HEK293 (cell line): Measurements from ENCODE around the gene CDH23.

ENCODE experiments used
- CTCF ChIA-PET: fragments of 350-600 bp; formaldehyde crosslinking; extraction: SDS; loops from one replicate; lab custom pipeline; 2021; ENCODE audit warnings: antibody characterized with exemption; lab: Yijun Ruan, JAX
- POLR2A ChIA-PET: fragments of 300-600 bp; formaldehyde crosslinking; extraction: SDS; loops from one replicate; lab custom pipeline; 2020; ENCODE audit warnings: antibody characterized with exemption, inconsistent platforms; lab: Yijun Ruan, JAX
- H3K27ac ChIP-seq: fragments of 200-500 bp; sonication (Bioruptor generic); 2 replicates; pipeline ENCODE4 v1.5.1; 2014; ENCODE audit warnings: low read depth, low read length, control low read depth, inconsistent platforms; ENCODE audit errors: extremely low read depth
- H3K36me3 ChIP-seq, 2 experiments: fragments of 200-500 bp in 1 of 2; sonication (Bioruptor generic) in 1 of 2; 1 replicate in 1 of 2; 2 replicates in 1 of 2; pipeline ENCODE4 v1.5.1; 2014 to 2017; ENCODE audit warnings: inconsistent platforms in 2 of 2, low read length in 2 of 2; ENCODE audit not compliant: control insufficient read depth in 2 of 2, insufficient read depth in 1 of 2
- H3K4me1 ChIP-seq: fragments of 200-500 bp; sonication (Bioruptor generic); 2 replicates; pipeline ENCODE4 v1.5.1; 2014; ENCODE audit warnings: mild to moderate bottlenecking, low read length, inconsistent platforms; ENCODE audit not compliant: control insufficient read depth, insufficient read depth
- H3K4me3 ChIP-seq: 2 replicates; pipeline ENCODE4 v1.5.1; 2011; ENCODE audit warnings: low read depth, mild to moderate bottlenecking, control low read depth, low read length, moderate library complexity
- H3K9me3 ChIP-seq: fragments of 200-500 bp; sonication (Bioruptor generic); 2 replicates; pipeline ENCODE4 v1.5.1; 2014; ENCODE audit warnings: low read depth, low read length, inconsistent platforms; ENCODE audit not compliant: control insufficient read depth, insufficient read depth
- BCL11B ChIP-seq: fragments of 450-650 bp; formaldehyde crosslinking; IDR thresholded peaks from 2 replicates; pipeline ENCODE4 v1.5.1; 2016; ENCODE audit warnings: low read depth, missing biosample characterization, missing genetic modification characterization
- EGR2 ChIP-seq: fragments of 450-650 bp; formaldehyde crosslinking; IDR thresholded peaks from 2 replicates; pipeline ENCODE4 v1.5.1; 2016; ENCODE audit warnings: low read depth, missing biosample characterization, missing genetic modification characterization
- GLI2 ChIP-seq: fragments of 450-650 bp; formaldehyde crosslinking; IDR thresholded peaks from 2 replicates; pipeline ENCODE4; 2017; ENCODE audit warnings: missing biosample characterization, missing genetic modification characterization, low read depth, borderline replicate concordance
- IKZF3 ChIP-seq: fragments of 450-650 bp; IDR thresholded peaks from 2 replicates; pipeline ENCODE4 v1.5.0; 2018; ENCODE audit warnings: missing biosample characterization, mild to moderate bottlenecking, missing genetic modification characterization, moderate library complexity
- KLF8 ChIP-seq: fragments of 450-650 bp; formaldehyde crosslinking; IDR thresholded peaks from 2 replicates; pipeline ENCODE4 v1.5.1; 2016; ENCODE audit warnings: missing biosample characterization, missing genetic modification characterization
- MEIS1 ChIP-seq: sonication (generic); formaldehyde crosslinking; IDR thresholded peaks from 2 replicates; pipeline ENCODE4 v1.8.1; 2022; ENCODE audit warnings: missing genetic modification reagents, mild to moderate bottlenecking, borderline replicate concordance
- OVOL3 ChIP-seq: fragments of 450-650 bp; formaldehyde crosslinking; IDR thresholded peaks from 2 replicates; pipeline ENCODE4 v1.5.1; 2016; ENCODE audit warnings: missing biosample characterization, missing genetic modification characterization
- SCRT2 ChIP-seq: fragments of 450-650 bp; formaldehyde crosslinking; IDR thresholded peaks from 2 replicates; pipeline ENCODE4 v1.5.1; 2016; ENCODE audit warnings: missing biosample characterization, missing genetic modification characterization
- SP2 ChIP-seq: fragments of 450-650 bp; formaldehyde crosslinking; IDR thresholded peaks from 2 replicates; pipeline ENCODE4 v1.5.1; 2016; ENCODE audit warnings: missing biosample characterization, missing genetic modification characterization
- SP3 ChIP-seq: fragments of 450-650 bp; formaldehyde crosslinking; IDR thresholded peaks from 2 replicates; pipeline ENCODE4 v1.5.1; 2016; ENCODE audit warnings: missing biosample characterization, missing genetic modification characterization
- TCF7L2 ChIP-seq: IDR thresholded peaks from 2 replicates; pipeline ENCODE4 v1.6.1; 2011; ENCODE audit warnings: low read depth, mild to moderate bottlenecking, inconsistent platforms, low read length, moderate library complexity, borderline replicate concordance
- ZBTB17 ChIP-seq: fragments of 450-650 bp; formaldehyde crosslinking; IDR thresholded peaks from 2 replicates; pipeline ENCODE4 v1.5.1; 2016; ENCODE audit warnings: missing biosample characterization, missing genetic modification characterization
- ZBTB21 ChIP-seq: fragments of 450-650 bp; formaldehyde crosslinking; IDR thresholded peaks from 2 replicates; pipeline ENCODE4 v1.5.1; 2017; ENCODE audit warnings: missing biosample characterization, missing genetic modification characterization
- ZBTB8A ChIP-seq: fragments of 450-650 bp; formaldehyde crosslinking; IDR thresholded peaks from 2 replicates; pipeline ENCODE4 v1.5.1; 2016; ENCODE audit warnings: missing biosample characterization, missing genetic modification characterization
- ZIC2 ChIP-seq: fragments of 450-650 bp; formaldehyde crosslinking; IDR thresholded peaks from 2 replicates; pipeline ENCODE4 v1.5.1; 2016; ENCODE audit warnings: missing biosample characterization, missing genetic modification characterization
- ZNF433 ChIP-seq: fragments of 450-650 bp; formaldehyde crosslinking; IDR thresholded peaks from 2 replicates; pipeline ENCODE4 v1.5.1; 2016; ENCODE audit warnings: missing biosample characterization, missing genetic modification characterization, low read depth
- ZNF529 ChIP-seq: fragments of 450-650 bp; formaldehyde crosslinking; IDR thresholded peaks from 2 replicates; pipeline ENCODE4 v1.5.1; 2017; ENCODE audit warnings: missing genetic modification characterization, missing biosample characterization; ENCODE audit not compliant: insufficient replicate concordance
- ZNF558 ChIP-seq: fragments of 450-650 bp; formaldehyde crosslinking; IDR thresholded peaks from 2 replicates; pipeline ENCODE4 v1.5.1; 2016; ENCODE audit warnings: missing biosample characterization, missing genetic modification characterization
- ZNF777 ChIP-seq: fragments of 450-650 bp; formaldehyde crosslinking; IDR thresholded peaks from 2 replicates; pipeline ENCODE4 v1.5.1; 2017; ENCODE audit warnings: missing biosample characterization, missing genetic modification characterization, borderline replicate concordance
- ZSCAN30 ChIP-seq: fragments of 450-650 bp; IDR thresholded peaks from 2 replicates; pipeline ENCODE4 v1.5.1; 2018; ENCODE audit warnings: missing biosample characterization, mild to moderate bottlenecking, missing genetic modification characterization, moderate library complexity
- TF ChIP-seq, protein P1 (sequence below): fragments of 450-650 bp; formaldehyde crosslinking; IDR thresholded peaks from 2 replicates; pipeline ENCODE4 v1.5.1; 2016; ENCODE audit warnings: missing biosample characterization, missing genetic modification characterization
- TF ChIP-seq, protein P2 (sequence below): fragments of 450-650 bp; formaldehyde crosslinking; IDR thresholded peaks from 2 replicates; pipeline ENCODE4 v1.5.1; 2016; ENCODE audit warnings: missing biosample characterization, missing genetic modification characterization
- TF ChIP-seq, protein P3 (sequence below): fragments of 450-650 bp; formaldehyde crosslinking; IDR thresholded peaks from 2 replicates; pipeline ENCODE4 v1.5.1; 2016; ENCODE audit warnings: missing biosample characterization, missing genetic modification characterization, borderline replicate concordance
- TF ChIP-seq, protein P4 (sequence below): fragments of 450-650 bp; formaldehyde crosslinking; IDR thresholded peaks from 2 replicates; pipeline ENCODE4 v1.5.1; 2016; ENCODE audit warnings: missing biosample characterization, missing genetic modification characterization, borderline replicate concordance
- TF ChIP-seq, protein P5 (sequence below): fragments of 450-650 bp; formaldehyde crosslinking; IDR thresholded peaks from 2 replicates; pipeline ENCODE4 v1.5.1; 2016; ENCODE audit warnings: missing biosample characterization, missing genetic modification characterization, low read depth

The CDH23 gene

DNA sequence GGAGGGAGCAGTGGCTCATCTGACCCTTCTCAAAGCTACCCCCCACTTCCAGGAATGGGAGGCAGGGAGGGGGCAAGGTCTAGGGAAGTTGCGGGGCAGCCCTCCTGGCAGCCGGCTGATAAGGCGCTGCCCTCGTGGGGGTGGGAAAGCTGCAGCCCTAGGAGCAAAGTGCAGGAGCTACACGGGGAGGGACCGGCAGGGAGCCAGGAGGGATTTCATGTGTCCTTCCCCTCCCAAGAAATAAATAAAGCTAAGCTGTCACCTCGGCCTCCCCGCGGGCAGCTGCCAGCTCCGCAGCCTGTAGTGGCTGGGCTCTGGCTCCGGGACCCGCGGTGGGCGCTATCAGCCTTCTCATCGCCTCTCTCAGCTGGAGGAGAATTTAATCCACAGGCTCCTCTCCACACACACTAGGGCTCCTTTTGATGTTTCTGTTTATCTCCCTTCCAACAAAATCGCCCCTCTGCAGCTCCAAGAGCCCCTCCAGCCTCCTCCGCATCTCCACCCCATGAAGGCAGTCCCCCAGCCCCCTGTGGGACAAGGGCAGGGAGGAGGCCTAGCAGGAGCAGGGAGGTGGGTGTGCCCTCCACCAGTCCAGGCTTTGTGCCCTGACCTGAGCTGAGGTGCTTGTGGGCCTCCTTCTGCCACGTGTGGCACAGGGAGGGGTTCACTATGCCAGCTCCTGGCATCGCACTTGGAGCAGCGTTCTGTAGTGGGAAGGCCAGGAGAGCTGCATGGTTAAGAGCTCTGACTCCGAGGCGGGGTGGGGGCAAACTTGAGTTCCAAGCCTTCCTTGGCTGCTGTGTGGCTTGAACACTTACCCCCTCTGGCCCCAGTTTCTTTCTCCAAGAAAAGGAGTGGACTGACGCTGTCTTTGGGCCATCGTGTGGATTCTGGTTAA is 242.4 kb downstream of the CDH23 start:
- POLR2A ChIA-PET: no interaction called here
- H3K27ac ChIP-seq: no peak overlapping the region
- TF ChIP-seq, protein P1, sequence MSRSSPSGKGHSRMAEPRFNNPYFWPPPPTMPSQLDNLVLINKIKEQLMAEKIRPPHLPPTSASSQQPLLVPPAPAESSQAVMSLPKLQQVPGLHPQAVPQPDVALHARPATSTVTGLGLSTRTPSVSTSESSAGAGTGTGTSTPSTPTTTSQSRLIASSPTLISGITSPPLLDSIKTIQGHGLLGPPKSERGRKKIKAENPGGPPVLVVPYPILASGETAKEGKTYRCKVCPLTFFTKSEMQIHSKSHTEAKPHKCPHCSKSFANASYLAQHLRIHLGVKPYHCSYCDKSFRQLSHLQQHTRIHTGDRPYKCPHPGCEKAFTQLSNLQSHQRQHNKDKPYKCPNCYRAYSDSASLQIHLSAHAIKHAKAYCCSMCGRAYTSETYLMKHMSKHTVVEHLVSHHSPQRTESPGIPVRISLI (tag by site-specific recombination): no peak
- TF ChIP-seq ZNF529 (tag by site-specific recombination) (no peak), EGR2 (no peak), OVOL3 (tag by site-specific recombination) (no peak), ZBTB17 (tag by site-specific recombination) (no peak), ZIC2 (tag by site-specific recombination) (peak; percentile 99), ZSCAN30 (tag by site-specific recombination) (0 out of 2 replicates have a peak, but pooled peaks have one; percentile 27), ZNF433 (tag by site-specific recombination) (no peak), MEIS1 (CRISPR knock-in tag) (no peak), ZNF777 (no peak), BCL11B (tag by site-specific recombination) (no peak), ZBTB21 (tag by site-specific recombination) (no peak), ZNF558 (no peak), GLI2 (no peak), SCRT2 (tag by site-specific recombination) (no peak), TCF7L2 (peak; percentile 34; the same call in 1 of the 2 replicates), KLF8 (tag by site-specific recombination) (no peak), SP3 (no peak), SP2 (tag by site-specific recombination) (no peak), IKZF3 (tag by site-specific recombination) (0 out of 2 replicates have a peak, but pooled peaks have one; percentile 10), ZBTB8A (peak; percentile 87)
- TF ChIP-seq, protein P2, sequence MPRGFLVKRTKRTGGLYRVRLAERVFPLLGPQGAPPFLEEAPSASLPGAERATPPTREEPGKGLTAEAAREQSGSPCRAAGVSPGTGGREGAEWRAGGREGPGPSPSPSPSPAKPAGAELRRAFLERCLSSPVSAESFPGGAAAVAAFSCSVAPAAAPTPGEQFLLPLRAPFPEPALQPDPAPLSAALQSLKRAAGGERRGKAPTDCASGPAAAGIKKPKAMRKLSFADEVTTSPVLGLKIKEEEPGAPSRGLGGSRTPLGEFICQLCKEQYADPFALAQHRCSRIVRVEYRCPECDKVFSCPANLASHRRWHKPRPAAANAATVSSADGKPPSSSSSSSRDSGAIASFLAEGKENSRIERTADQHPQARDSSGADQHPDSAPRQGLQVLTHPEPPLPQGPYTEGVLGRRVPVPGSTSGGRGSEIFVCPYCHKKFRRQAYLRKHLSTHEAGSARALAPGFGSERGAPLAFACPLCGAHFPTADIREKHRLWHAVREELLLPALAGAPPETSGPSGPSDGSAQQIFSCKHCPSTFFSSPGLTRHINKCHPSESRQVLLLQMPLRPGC (tag by site-specific recombination): no peak
- TF ChIP-seq, protein P3, sequence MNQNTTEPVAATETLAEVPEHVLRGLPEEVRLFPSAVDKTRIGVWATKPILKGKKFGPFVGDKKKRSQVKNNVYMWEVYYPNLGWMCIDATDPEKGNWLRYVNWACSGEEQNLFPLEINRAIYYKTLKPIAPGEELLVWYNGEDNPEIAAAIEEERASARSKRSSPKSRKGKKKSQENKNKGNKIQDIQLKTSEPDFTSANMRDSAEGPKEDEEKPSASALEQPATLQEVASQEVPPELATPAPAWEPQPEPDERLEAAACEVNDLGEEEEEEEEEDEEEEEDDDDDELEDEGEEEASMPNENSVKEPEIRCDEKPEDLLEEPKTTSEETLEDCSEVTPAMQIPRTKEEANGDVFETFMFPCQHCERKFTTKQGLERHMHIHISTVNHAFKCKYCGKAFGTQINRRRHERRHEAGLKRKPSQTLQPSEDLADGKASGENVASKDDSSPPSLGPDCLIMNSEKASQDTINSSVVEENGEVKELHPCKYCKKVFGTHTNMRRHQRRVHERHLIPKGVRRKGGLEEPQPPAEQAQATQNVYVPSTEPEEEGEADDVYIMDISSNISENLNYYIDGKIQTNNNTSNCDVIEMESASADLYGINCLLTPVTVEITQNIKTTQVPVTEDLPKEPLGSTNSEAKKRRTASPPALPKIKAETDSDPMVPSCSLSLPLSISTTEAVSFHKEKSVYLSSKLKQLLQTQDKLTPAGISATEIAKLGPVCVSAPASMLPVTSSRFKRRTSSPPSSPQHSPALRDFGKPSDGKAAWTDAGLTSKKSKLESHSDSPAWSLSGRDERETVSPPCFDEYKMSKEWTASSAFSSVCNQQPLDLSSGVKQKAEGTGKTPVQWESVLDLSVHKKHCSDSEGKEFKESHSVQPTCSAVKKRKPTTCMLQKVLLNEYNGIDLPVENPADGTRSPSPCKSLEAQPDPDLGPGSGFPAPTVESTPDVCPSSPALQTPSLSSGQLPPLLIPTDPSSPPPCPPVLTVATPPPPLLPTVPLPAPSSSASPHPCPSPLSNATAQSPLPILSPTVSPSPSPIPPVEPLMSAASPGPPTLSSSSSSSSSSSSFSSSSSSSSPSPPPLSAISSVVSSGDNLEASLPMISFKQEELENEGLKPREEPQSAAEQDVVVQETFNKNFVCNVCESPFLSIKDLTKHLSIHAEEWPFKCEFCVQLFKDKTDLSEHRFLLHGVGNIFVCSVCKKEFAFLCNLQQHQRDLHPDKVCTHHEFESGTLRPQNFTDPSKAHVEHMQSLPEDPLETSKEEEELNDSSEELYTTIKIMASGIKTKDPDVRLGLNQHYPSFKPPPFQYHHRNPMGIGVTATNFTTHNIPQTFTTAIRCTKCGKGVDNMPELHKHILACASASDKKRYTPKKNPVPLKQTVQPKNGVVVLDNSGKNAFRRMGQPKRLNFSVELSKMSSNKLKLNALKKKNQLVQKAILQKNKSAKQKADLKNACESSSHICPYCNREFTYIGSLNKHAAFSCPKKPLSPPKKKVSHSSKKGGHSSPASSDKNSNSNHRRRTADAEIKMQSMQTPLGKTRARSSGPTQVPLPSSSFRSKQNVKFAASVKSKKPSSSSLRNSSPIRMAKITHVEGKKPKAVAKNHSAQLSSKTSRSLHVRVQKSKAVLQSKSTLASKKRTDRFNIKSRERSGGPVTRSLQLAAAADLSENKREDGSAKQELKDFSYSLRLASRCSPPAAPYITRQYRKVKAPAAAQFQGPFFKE (tag by site-specific recombination): no peak
- TF ChIP-seq, protein P4, sequence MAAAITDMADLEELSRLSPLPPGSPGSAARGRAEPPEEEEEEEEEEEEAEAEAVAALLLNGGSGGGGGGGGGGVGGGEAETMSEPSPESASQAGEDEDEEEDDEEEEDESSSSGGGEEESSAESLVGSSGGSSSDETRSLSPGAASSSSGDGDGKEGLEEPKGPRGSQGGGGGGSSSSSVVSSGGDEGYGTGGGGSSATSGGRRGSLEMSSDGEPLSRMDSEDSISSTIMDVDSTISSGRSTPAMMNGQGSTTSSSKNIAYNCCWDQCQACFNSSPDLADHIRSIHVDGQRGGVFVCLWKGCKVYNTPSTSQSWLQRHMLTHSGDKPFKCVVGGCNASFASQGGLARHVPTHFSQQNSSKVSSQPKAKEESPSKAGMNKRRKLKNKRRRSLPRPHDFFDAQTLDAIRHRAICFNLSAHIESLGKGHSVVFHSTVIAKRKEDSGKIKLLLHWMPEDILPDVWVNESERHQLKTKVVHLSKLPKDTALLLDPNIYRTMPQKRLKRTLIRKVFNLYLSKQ (tag by site-specific recombination): no peak
- TF ChIP-seq, protein P5, sequence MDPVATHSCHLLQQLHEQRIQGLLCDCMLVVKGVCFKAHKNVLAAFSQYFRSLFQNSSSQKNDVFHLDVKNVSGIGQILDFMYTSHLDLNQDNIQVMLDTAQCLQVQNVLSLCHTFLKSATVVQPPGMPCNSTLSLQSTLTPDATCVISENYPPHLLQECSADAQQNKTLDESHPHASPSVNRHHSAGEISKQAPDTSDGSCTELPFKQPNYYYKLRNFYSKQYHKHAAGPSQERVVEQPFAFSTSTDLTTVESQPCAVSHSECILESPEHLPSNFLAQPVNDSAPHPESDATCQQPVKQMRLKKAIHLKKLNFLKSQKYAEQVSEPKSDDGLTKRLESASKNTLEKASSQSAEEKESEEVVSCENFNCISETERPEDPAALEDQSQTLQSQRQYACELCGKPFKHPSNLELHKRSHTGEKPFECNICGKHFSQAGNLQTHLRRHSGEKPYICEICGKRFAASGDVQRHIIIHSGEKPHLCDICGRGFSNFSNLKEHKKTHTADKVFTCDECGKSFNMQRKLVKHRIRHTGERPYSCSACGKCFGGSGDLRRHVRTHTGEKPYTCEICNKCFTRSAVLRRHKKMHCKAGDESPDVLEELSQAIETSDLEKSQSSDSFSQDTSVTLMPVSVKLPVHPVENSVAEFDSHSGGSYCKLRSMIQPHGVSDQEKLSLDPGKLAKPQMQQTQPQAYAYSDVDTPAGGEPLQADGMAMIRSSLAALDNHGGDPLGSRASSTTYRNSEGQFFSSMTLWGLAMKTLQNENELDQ: no peak

More for the DNA sequence above, 242.4 kb downstream of the CDH23 start:
- Histone ChIP-seq H3K4me3 (no peak overlapping the region), H3K9me3 (no peaks in the 10 kb centered on the region), H3K4me1 (no peaks in the 10 kb centered on the region), H3K36me3 (no peaks in the 10 kb centered on the region)
- CTCF ChIA-PET: interaction anchor here (0.6 to 4.0 kb wide), 6 partner anchors 15 to 430 kb away, joined by 3 to 17 read pairs (median 4); no protein-coding TSS in a partner anchor
